HUES48 (cell line): ENCODE measurements around the gene PRIM2.
A peak's percentile ranks its signal among the peaks of the same experiment; 100 is the strongest.
"Not testable (repeated sequence)": the region's sequence is repeated elsewhere in the genome, so short reads cannot be mapped to it uniquely, and the experiment has no call there.

Experiments used
- H3K27ac ChIP-seq: one replicate; pipeline ENCODE4 v1.7.0; 2013; ENCODE audit warnings: low read depth, low read length, inconsistent platforms
- H3K27me3 ChIP-seq: 2 replicates; pipeline ENCODE4 v1.6.1; 2013; ENCODE audit warnings: mild to moderate bottlenecking, low read length; ENCODE audit not compliant: control insufficient read depth, insufficient read depth
- H3K36me3 ChIP-seq: 2 replicates; pipeline ENCODE4 v1.6.1; 2013; ENCODE audit warnings: low read length; ENCODE audit not compliant: control insufficient read depth, insufficient read depth
- H3K4me1 ChIP-seq: 2 replicates; pipeline ENCODE4 v1.6.1; 2013; ENCODE audit warnings: mild to moderate bottlenecking, low read length; ENCODE audit not compliant: control insufficient read depth, insufficient read depth
- H3K4me3 ChIP-seq: 2 replicates; pipeline ENCODE4 v1.5.1; 2013; ENCODE audit warnings: mild to moderate bottlenecking, low read depth, low read length
- H3K9ac ChIP-seq: 2 replicates; pipeline ENCODE4 v1.6.1; 2013; ENCODE audit warnings: mild to moderate bottlenecking, low read depth, low read length, moderate library complexity
- H3K9me3 ChIP-seq: 2 replicates; pipeline ENCODE4 v1.6.1; 2013; ENCODE audit warnings: low read length; ENCODE audit not compliant: control insufficient read depth, insufficient read depth

PRIM2 gene

GRCh38 chr6:57445379-57445778 is 127.9 kb downstream of the PRIM2 start:
- H3K27me3 ChIP-seq, H3K9me3 ChIP-seq, H3K27ac ChIP-seq, H3K9ac ChIP-seq, H3K36me3 ChIP-seq, H3K4me3 ChIP-seq: not testable (repeated sequence)
- peaks cover 14% of the 10 kb centered on the region; the same call in 1 of the 2 replicates for H3K4me1 ChIP-seq

GRCh38 chr6:57445790-57446468 is 128.5 kb downstream of the PRIM2 start:
- H3K27me3 ChIP-seq, H3K27ac ChIP-seq, H3K9ac ChIP-seq, H3K36me3 ChIP-seq, H3K9me3 ChIP-seq, H3K4me3 ChIP-seq: not testable (repeated sequence)
- H3K4me1 ChIP-seq, result peaks cover 10% of the 10 kb centered on the region; the same call in 1 of the 2 replicates

GRCh38 chr6:57449496-57450066 is 132.2 kb downstream of the PRIM2 start:
- H3K9me3 ChIP-seq, H3K4me3 ChIP-seq, H3K36me3 ChIP-seq, H3K27me3 ChIP-seq, H3K27ac ChIP-seq, H3K4me1 ChIP-seq, H3K9ac ChIP-seq: not testable (repeated sequence)

GRCh38 chr6:57459781-57460180 is 142.4 kb downstream of the PRIM2 start:
- H3K27me3 ChIP-seq, H3K27ac ChIP-seq, H3K36me3 ChIP-seq, H3K9me3 ChIP-seq, H3K4me3 ChIP-seq, H3K9ac ChIP-seq, H3K4me1 ChIP-seq: not testable (repeated sequence)

GRCh38 chr6:57461022-57461421 is 143.6 kb downstream of the PRIM2 start:
- H3K4me3 ChIP-seq, H3K27ac ChIP-seq, H3K9me3 ChIP-seq, H3K27me3 ChIP-seq, H3K36me3 ChIP-seq, H3K9ac ChIP-seq, H3K4me1 ChIP-seq: not testable (repeated sequence)

GRCh38 chr6:57463809-57464208 is 146.4 kb downstream of the PRIM2 start:
- not testable (repeated sequence) for H3K36me3 ChIP-seq, H3K4me1 ChIP-seq, H3K27ac ChIP-seq, H3K9ac ChIP-seq, H3K4me3 ChIP-seq, H3K27me3 ChIP-seq, H3K9me3 ChIP-seq

GRCh38 chr6:57465968-57466367 is 148.5 kb downstream of the PRIM2 start:
- H3K9ac ChIP-seq, H3K4me3 ChIP-seq, H3K27me3 ChIP-seq, H3K9me3 ChIP-seq, H3K27ac ChIP-seq, H3K36me3 ChIP-seq: not testable (repeated sequence)
- H3K4me1 ChIP-seq, result peaks cover 26% of the 10 kb centered on the region

GRCh38 chr6:57469072-57469471 is 151.6 kb downstream of the PRIM2 start:
- Histone ChIP-seq H3K9ac (no peak overlapping the region), H3K27me3 (no peaks in the 10 kb centered on the region), H3K27ac (peak overlapping the region; percentile 14)

GRCh38 chr6:57470148-57470547 is 152.7 kb downstream of the PRIM2 start:
- not testable (repeated sequence) for H3K4me3 ChIP-seq, H3K27me3 ChIP-seq, H3K9me3 ChIP-seq, H3K9ac ChIP-seq, H3K27ac ChIP-seq, H3K36me3 ChIP-seq
- peaks cover 37% of the 10 kb centered on the region for H3K4me1 ChIP-seq

More at GRCh38 chr6:57469072-57469471, 151.6 kb downstream of the PRIM2 start:
- peaks cover 37% of the 10 kb centered on the region for H3K4me1 ChIP-seq
- H3K9me3 ChIP-seq, result no peaks in the 10 kb centered on the region; the same call in 1 of the 2 replicates
- H3K4me3 ChIP-seq, result no peak overlapping the region
- H3K36me3 ChIP-seq, result no peaks in the 10 kb centered on the region

GRCh38 chr6:57471314-57471864 is 154.0 kb downstream of the PRIM2 start:
- H3K27me3 ChIP-seq, H3K9ac ChIP-seq: not testable (repeated sequence)

GRCh38 chr6:57472861-57473362 is 155.5 kb downstream of the PRIM2 start:
- not testable (repeated sequence) for H3K4me3 ChIP-seq, H3K36me3 ChIP-seq, H3K9ac ChIP-seq, H3K27me3 ChIP-seq, H3K9me3 ChIP-seq
- H3K27ac ChIP-seq, result peak overlapping the region; percentile 55
- peaks cover 34% of the 10 kb centered on the region for H3K4me1 ChIP-seq

More at GRCh38 chr6:57471314-57471864, 154.0 kb downstream of the PRIM2 start:
- H3K4me1 ChIP-seq, result peaks cover 37% of the 10 kb centered on the region
- not testable (repeated sequence) for H3K4me3 ChIP-seq, H3K9me3 ChIP-seq, H3K36me3 ChIP-seq, H3K27ac ChIP-seq
